ENCODE results near the gene TNRC6C.
"Not testable (repeated sequence)": the region's sequence is repeated elsewhere in the genome, so short reads cannot be mapped to it uniquely, and the experiment has no call there.

The TNRC6C gene

GRCh38 chr17:78113804-78114785 lies 155.6 kb downstream of the TNRC6C start:
- TF ChIP-seq CTCF (IDR thresholded peaks at IDR 0.05; ENCODE audit: low read depth, low read length) = no peak
- DNase-seq (ENCODE audit: low read depth, low spot score) = no peak
- in situ Hi-C loops (cut with HindIII; ENCODE audit: low sequenced_read_pairs) = no loop called here
- H3K4me3 ChIP-seq (ENCODE audit: low read depth, low read length) = no peak overlapping the region

GRCh38 chr17:78114831-78115723 lies 156.6 kb downstream of the TNRC6C start:
- TF ChIP-seq CTCF (IDR thresholded peaks at IDR 0.05; ENCODE audit: low read depth, low read length) = no peak
- H3K4me3 ChIP-seq (ENCODE audit: low read depth, low read length) = no peak overlapping the region
- in situ Hi-C loops (cut with HindIII; ENCODE audit: low sequenced_read_pairs) = no loop called here
- no peak for DNase-seq (ENCODE audit: low read depth, low spot score)

GRCh38 chr17:78115803-78116202 lies 157.3 kb downstream of the TNRC6C start:
- in situ Hi-C loops (cut with HindIII; ENCODE audit: low sequenced_read_pairs); H3K4me3 ChIP-seq (ENCODE audit: low read depth, low read length); DNase-seq (ENCODE audit: low read depth, low spot score): not testable (repeated sequence)

- in situ Hi-C loops (cut with HindIII; ENCODE audit: low sequenced_read_pairs) = no loop called here
- H3K4me3 ChIP-seq (ENCODE audit: low read depth, low read length) = no peak overlapping the region
- TF ChIP-seq CTCF (IDR thresholded peaks at IDR 0.05; ENCODE audit: low read depth, low read length) = no peak
- no peak for DNase-seq (ENCODE audit: low read depth, low spot score)
Observed at GRCh38 chr17:78116411-78116810, 157.9 kb downstream of the TNRC6C start.

- in situ Hi-C loops (cut with HindIII; ENCODE audit: low sequenced_read_pairs) = no loop called here
- H3K4me3 ChIP-seq (ENCODE audit: low read depth, low read length) = no peak overlapping the region
- DNase-seq (ENCODE audit: low read depth, low spot score) = no peak
- TF ChIP-seq CTCF (IDR thresholded peaks at IDR 0.05; ENCODE audit: low read depth, low read length) = peak; percentile 45
Observed at GRCh38 chr17:78117027-78117981, 158.8 kb downstream of the TNRC6C start.

GRCh38 chr17:78118801-78119241 lies 160.3 kb downstream of the TNRC6C start:
- no peak for TF ChIP-seq CTCF (IDR thresholded peaks at IDR 0.05; ENCODE audit: low read depth, low read length)
- in situ Hi-C loops (cut with HindIII; ENCODE audit: low sequenced_read_pairs) = no loop called here
- no peak overlapping the region for H3K4me3 ChIP-seq (ENCODE audit: low read depth, low read length)
- no peak for DNase-seq (ENCODE audit: low read depth, low spot score)
